ENCODE data around the gene CLRN1.

GRCh38 chr3:150972366-150973071 lies at the start of gene CLRN1:
- TF ChIP-seq KDM5B (IDR thresholded peaks at IDR 0.05; ENCODE audit: insufficient replicate concordance, low read depth, low read length) = no peak
- TF ChIP-seq ILK (tag; IDR thresholded peaks at IDR 0.05; ENCODE audit: borderline replicate concordance, low read depth) = no peak

Data from K562 (cell line).